Measurements from ENCODE around the gene GSTT2B.
"Not testable (repeated sequence)": the region's sequence is repeated elsewhere in the genome, so short reads cannot be mapped to it uniquely, and the experiment has no call there.

GSTT2B gene

GRCh38 chr22:23940166-23940565, 20.8 kb downstream of the GSTT2B start:
- DNase-seq (ENCODE audit: low spot score): not testable (repeated sequence)

GRCh38 chr22:23939017-23939357, 22.0 kb downstream of the GSTT2B start:
- DNase-seq (ENCODE audit: low spot score): no peak

GRCh38 chr22:23938328-23939016, 22.5 kb downstream of the GSTT2B start:
- DNase-seq (ENCODE audit: low spot score): no peak

- DNase-seq (ENCODE audit: low spot score): no peak
Measured at GRCh38 chr22:23926561-23926960, 34.4 kb downstream of the GSTT2B start.

GRCh38 chr22:23925020-23925606, 35.9 kb downstream of the GSTT2B start:
- no peak for DNase-seq (ENCODE audit: low spot score)

GRCh38 chr22:23922921-23923320, 38.1 kb downstream of the GSTT2B start:
- no peak for DNase-seq (ENCODE audit: low spot score)

- DNase-seq (ENCODE audit: low spot score): not testable (repeated sequence)
Measured at GRCh38 chr22:23921586-23922201, 39.3 kb downstream of the GSTT2B start.

GRCh38 chr22:23920267-23920611, 40.8 kb downstream of the GSTT2B start:
- DNase-seq (ENCODE audit: low spot score): not testable (repeated sequence)

GRCh38 chr22:23915290-23915689, 45.7 kb downstream of the GSTT2B start:
- DNase-seq (ENCODE audit: low spot score): no peak

GRCh38 chr22:23913661-23914353, 47.2 kb downstream of the GSTT2B start:
- DNase-seq (ENCODE audit: low spot score): peak; percentile 99

- DNase-seq (ENCODE audit: low spot score): no peak
Measured at GRCh38 chr22:23913306-23913660, 47.7 kb downstream of the GSTT2B start.

- DNase-seq (ENCODE audit: low spot score): no peak
Measured at GRCh38 chr22:23912293-23912903, 48.6 kb downstream of the GSTT2B start.

GRCh38 chr22:23911318-23911980, 49.5 kb downstream of the GSTT2B start:
- DNase-seq (ENCODE audit: low spot score): no peak

GRCh38 chr22:23910496-23911190, 50.4 kb downstream of the GSTT2B start:
- no peak for DNase-seq (ENCODE audit: low spot score)

GRCh38 chr22:23909296-23909898, 51.6 kb downstream of the GSTT2B start:
- no peak for DNase-seq (ENCODE audit: low spot score)

GRCh38 chr22:23908587-23909205, 52.3 kb downstream of the GSTT2B start:
- no peak for DNase-seq (ENCODE audit: low spot score)

GRCh38 chr22:23907423-23907822, 53.6 kb downstream of the GSTT2B start:
- not testable (repeated sequence) for DNase-seq (ENCODE audit: low spot score)
